ENCODE data around the gene C1orf56.

C1orf56 gene

DNA sequence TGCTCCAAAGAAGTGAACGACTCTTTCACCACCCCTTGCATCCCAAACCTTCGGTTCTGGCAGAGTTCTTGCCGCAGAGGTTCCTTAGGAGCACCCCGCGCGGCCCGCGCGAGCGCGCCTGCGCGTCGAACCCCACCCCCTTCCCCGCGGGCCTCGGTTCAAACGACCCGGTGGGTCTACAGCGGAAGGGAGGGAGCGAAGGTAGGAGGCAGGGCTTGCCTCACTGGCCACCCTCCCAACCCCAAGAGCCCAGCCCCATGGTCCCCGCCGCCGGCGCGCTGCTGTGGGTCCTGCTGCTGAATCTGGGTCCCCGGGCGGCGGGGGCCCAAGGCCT is at the start of gene C1orf56:
C1orf56 (plus strand) TSS at position 161 of the 334 bp plus-strand sequence; CDS start at position 258, 97 bp downstream.
- CTCF ChIA-PET: interaction anchor here (0.6 to 2.5 kb wide), 4 partner anchors 10 to 51 kb away, joined by 3 to 9 read pairs (median 6); partner anchors contain the start of genes CDC42SE1, GABPB2 and MLLT11
- POLR2A ChIA-PET (ENCODE audit: low non-redundant PET): interaction anchor here (1.5 kb wide), 1 partner anchor 11 kb away, joined by 7 read pairs; no protein-coding TSS in a partner anchor
- TF ChIP-seq, protein P1, sequence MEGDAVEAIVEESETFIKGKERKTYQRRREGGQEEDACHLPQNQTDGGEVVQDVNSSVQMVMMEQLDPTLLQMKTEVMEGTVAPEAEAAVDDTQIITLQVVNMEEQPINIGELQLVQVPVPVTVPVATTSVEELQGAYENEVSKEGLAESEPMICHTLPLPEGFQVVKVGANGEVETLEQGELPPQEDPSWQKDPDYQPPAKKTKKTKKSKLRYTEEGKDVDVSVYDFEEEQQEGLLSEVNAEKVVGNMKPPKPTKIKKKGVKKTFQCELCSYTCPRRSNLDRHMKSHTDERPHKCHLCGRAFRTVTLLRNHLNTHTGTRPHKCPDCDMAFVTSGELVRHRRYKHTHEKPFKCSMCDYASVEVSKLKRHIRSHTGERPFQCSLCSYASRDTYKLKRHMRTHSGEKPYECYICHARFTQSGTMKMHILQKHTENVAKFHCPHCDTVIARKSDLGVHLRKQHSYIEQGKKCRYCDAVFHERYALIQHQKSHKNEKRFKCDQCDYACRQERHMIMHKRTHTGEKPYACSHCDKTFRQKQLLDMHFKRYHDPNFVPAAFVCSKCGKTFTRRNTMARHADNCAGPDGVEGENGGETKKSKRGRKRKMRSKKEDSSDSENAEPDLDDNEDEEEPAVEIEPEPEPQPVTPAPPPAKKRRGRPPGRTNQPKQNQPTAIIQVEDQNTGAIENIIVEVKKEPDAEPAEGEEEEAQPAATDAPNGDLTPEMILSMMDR (conservative IDR thresholded peaks at IDR 0.05; ENCODE audit: low read depth): no peak
- peak within 1 kb of the TSS; percentile 87 for H3K27ac ChIP-seq
- DNase-seq (ENCODE audit: low spot score): peak; percentile 58

- TF ChIP-seq, protein P1 (conservative IDR thresholded peaks at IDR 0.05; ENCODE audit: low read depth): no peak
- H3K27ac ChIP-seq: peak overlapping the region; percentile 16
- POLR2A ChIA-PET (ENCODE audit: low non-redundant PET): interaction anchor here (0.6 kb wide), 1 partner anchor 9 kb away, joined by 3 read pairs; the partner anchor contains the start of gene MINDY1
- CTCF ChIA-PET: interaction anchor here (1.1 to 3.8 kb wide), 2 partner anchors 9 to 18 kb away, joined by 5 to 17 read pairs; partner anchors contain the start of gene MINDY1
- DNase-seq (ENCODE audit: low spot score): no peak
Measured at GRCh38 chr1:150997949-150998348, 49.6 kb upstream of the C1orf56 start.

GRCh38 chr1:150999051-150999674 is 48.4 kb upstream of the C1orf56 start:
- DNase-seq (ENCODE audit: low spot score): no peak
- CTCF ChIA-PET: interaction anchor here (0.6 kb wide), 1 partner anchor 33 kb away, joined by 4 read pairs; no protein-coding TSS in a partner anchor
- no peak overlapping the region for H3K27ac ChIP-seq
- TF ChIP-seq, protein P1 (conservative IDR thresholded peaks at IDR 0.05; ENCODE audit: low read depth): no peak
- POLR2A ChIA-PET (ENCODE audit: low non-redundant PET): no interaction called here

DNA sequence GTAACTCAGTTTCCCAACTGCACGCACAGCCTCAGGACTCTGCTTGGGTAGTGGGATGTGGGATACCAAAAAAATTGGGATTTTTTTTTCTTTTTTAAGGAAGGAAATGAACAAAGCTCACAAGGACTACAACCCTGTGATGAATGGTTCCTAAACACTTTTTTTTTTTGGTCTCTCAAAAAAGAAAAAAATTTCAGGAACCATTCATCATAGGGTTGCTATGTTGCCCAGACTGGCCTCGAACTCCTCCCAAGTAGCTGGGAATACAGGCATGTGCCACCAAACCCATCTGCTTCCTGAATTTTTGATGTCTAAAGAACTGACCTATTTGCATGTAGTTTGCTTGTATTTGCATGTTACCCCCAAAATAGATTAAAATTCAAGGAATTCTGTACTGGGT is 47.6 kb upstream of the C1orf56 start:
- no peak for DNase-seq (ENCODE audit: low spot score)
- no peak overlapping the region for H3K27ac ChIP-seq
- POLR2A ChIA-PET (ENCODE audit: low non-redundant PET): interaction anchor here (0.6 kb wide), 1 partner anchor 30 kb away, joined by 7 read pairs; no protein-coding TSS in a partner anchor
- CTCF ChIA-PET: interaction anchor here (0.6 kb wide), 1 partner anchor 34 kb away, joined by 4 read pairs; no protein-coding TSS in a partner anchor
- TF ChIP-seq, protein P1 (conservative IDR thresholded peaks at IDR 0.05; ENCODE audit: low read depth): no peak

DNA sequence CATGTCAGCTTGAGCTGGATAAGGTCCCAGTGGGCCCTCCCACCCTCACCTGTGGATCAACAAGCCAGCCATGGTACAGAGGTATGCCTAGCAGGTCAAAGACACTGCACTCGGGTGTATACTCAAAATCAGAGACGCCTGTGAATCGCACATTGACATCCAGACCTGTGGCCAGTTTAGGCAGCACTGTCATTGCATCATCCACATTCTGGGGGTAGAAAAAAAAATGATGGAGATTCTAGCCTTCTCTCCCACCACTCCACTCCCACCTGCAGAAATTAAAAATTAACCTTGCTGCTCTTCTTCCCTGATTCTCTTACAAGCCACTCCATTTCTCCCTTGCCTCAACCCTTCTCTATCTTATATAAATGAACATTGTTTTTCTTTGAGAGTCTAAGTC is 47.1 kb upstream of the C1orf56 start:
- H3K27ac ChIP-seq: no peak overlapping the region
- ChIA-PET CTCF (no interaction called here), POLR2A (ENCODE audit: low non-redundant PET) (interaction anchor here (0.6 kb wide), 1 partner anchor 30 kb away, joined by 7 read pairs; no protein-coding TSS in a partner anchor)
- DNase-seq (ENCODE audit: low spot score): no peak
- TF ChIP-seq, protein P1 (conservative IDR thresholded peaks at IDR 0.05; ENCODE audit: low read depth): no peak

DNA sequence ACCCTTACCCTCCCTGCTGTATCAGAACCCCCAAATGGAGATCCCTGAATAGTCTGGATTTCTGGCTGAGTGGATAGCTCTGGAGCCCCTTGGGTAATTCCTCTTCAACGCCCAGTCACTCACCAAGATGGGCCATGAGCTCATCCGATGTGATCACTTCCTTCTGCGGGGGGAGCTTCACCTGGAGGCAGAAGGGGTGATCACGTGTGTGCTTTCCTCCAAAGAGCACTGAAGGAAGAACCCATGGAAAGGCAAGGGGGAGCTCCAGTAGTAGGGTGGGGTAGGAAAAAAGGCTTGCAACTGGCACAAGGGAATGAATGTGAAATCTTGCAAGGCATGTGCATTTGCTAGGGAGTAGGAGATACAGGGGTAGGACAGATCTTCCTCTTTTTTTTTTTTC is 45.9 kb upstream of the C1orf56 start:
- TF ChIP-seq, protein P1 (conservative IDR thresholded peaks at IDR 0.05; ENCODE audit: low read depth): no peak
- H3K27ac ChIP-seq: no peak overlapping the region
- no peak for DNase-seq (ENCODE audit: low spot score)
- CTCF ChIA-PET: no interaction called here
- POLR2A ChIA-PET (ENCODE audit: low non-redundant PET): no interaction called here

Data from RWPE1 (cell line).